Mesenchymal stem cell (in vitro differentiated cells and primary cell): ENCODE measurements around the gene CD79A.

Experiments
- DNase-seq: peaks from one replicate; pipeline ENCODE4 v3.0.0-alpha.2; 2013
- H2AFZ ChIP-seq: one replicate; pipeline ENCODE4 v1.6.1; 2013; ENCODE audit warnings: low read depth, mild to moderate bottlenecking, control low read depth, inconsistent platforms, low read length, moderate library complexity
- H2AK5ac ChIP-seq: 2 replicates; pipeline ENCODE4 v1.6.1; 2013; ENCODE audit warnings: low read length, moderate library complexity, mild to moderate bottlenecking, inconsistent platforms; ENCODE audit not compliant: severe bottlenecking
- H2BK120ac ChIP-seq: one replicate; pipeline ENCODE4 v1.6.1; 2013; ENCODE audit warnings: low read depth, mild to moderate bottlenecking, inconsistent platforms, low read length, moderate library complexity
- H2BK12ac ChIP-seq, 2 experiments: one replicate each; pipeline ENCODE4 v1.6.1; 2013; ENCODE audit warnings: inconsistent platforms in 2 of 2, low read length in 2 of 2, mild to moderate bottlenecking in 2 of 2, moderate library complexity in 2 of 2, control low read depth in 1 of 2
- H2BK15ac ChIP-seq: one replicate; pipeline ENCODE4 v1.6.1; 2013; ENCODE audit warnings: mild to moderate bottlenecking, low read depth, inconsistent platforms; ENCODE audit not compliant: poor library complexity, severe bottlenecking
- H2BK5ac ChIP-seq: 2 replicates; pipeline ENCODE4 v1.6.1; 2013; ENCODE audit warnings: low read depth, mild to moderate bottlenecking, low read length, control low read depth, inconsistent platforms; ENCODE audit not compliant: poor library complexity, severe bottlenecking
- H3K14ac ChIP-seq, 2 experiments: one replicate each; pipeline ENCODE4 v1.6.1; 2013; ENCODE audit warnings: inconsistent platforms in 2 of 2, low read length in 2 of 2, control low read depth in 1 of 2, mild to moderate bottlenecking in 1 of 2, moderate library complexity in 1 of 2
- H3K18ac ChIP-seq, 2 experiments: one replicate each; pipeline ENCODE4 v1.6.1; 2013; ENCODE audit warnings: inconsistent platforms in 2 of 2, low read length in 2 of 2, control low read depth in 1 of 2, low read depth in 1 of 2, mild to moderate bottlenecking in 1 of 2
- H3K23ac ChIP-seq, 2 experiments: one replicate each; pipeline ENCODE4 v1.6.1; 2013; ENCODE audit warnings: inconsistent platforms in 2 of 2, low read length in 2 of 2, mild to moderate bottlenecking in 2 of 2, moderate library complexity in 2 of 2, control low read depth in 1 of 2
- H3K27ac ChIP-seq: 2 replicates; pipeline ENCODE4 v1.5.1; 2013; ENCODE audit warnings: mild to moderate bottlenecking, moderate library complexity, low read length, control low read depth, inconsistent platforms; ENCODE audit not compliant: poor library complexity, severe bottlenecking
- H3K27me3 ChIP-seq, 2 experiments: 2 replicates each; pipeline versions ENCODE4 v1.6.1 to v1.7.0; 2013; ENCODE audit warnings: low read length in 2 of 2, mild to moderate bottlenecking in 2 of 2, moderate library complexity in 2 of 2, control low read depth in 1 of 2, inconsistent platforms in 1 of 2; ENCODE audit not compliant: control insufficient read depth in 1 of 2, insufficient read depth in 1 of 2
- H3K36me3 ChIP-seq, 2 experiments: 2 replicates each; pipeline versions ENCODE4 v1.6.1 to v1.7.0; 2013; ENCODE audit warnings: low read length in 2 of 2, control low read depth in 1 of 2, inconsistent platforms in 1 of 2, low read depth in 1 of 2, mild to moderate bottlenecking in 1 of 2; ENCODE audit not compliant: insufficient read depth in 2 of 2, control insufficient read depth in 1 of 2
- H3K4ac ChIP-seq, 2 experiments: one replicate each; pipeline ENCODE4 v1.6.1; 2013; ENCODE audit warnings: inconsistent platforms in 2 of 2, low read length in 2 of 2, mild to moderate bottlenecking in 2 of 2, moderate library complexity in 2 of 2, control low read depth in 1 of 2, low read depth in 1 of 2
- H3K4me1 ChIP-seq: 2 replicates; pipeline ENCODE4 v1.6.1; 2013; ENCODE audit warnings: low read depth, low read length, control low read depth; ENCODE audit not compliant: control insufficient read depth, insufficient read depth
- H3K4me2 ChIP-seq: 2 replicates; pipeline ENCODE4 v1.6.1; 2013; ENCODE audit warnings: low read length, mild to moderate bottlenecking, inconsistent platforms; ENCODE audit not compliant: poor library complexity, severe bottlenecking
- H3K4me3 ChIP-seq, 2 experiments: 2 replicates each; pipeline versions ENCODE4 v1.5.1 to v1.7.0; 2013; ENCODE audit warnings: low read length in 2 of 2, mild to moderate bottlenecking in 2 of 2, control low read depth in 1 of 2, low read depth in 1 of 2; ENCODE audit not compliant: insufficient read depth in 1 of 2
- H3K79me1 ChIP-seq: replicated peaks from 2 replicates; pipeline ENCODE4 v1.6.1; 2013; ENCODE audit warnings: mild to moderate bottlenecking, control low read depth, low read length, inconsistent platforms; ENCODE audit not compliant: poor library complexity, severe bottlenecking
- H3K9ac ChIP-seq: 2 replicates; pipeline ENCODE4 v1.7.0; 2013; ENCODE audit warnings: mild to moderate bottlenecking, low read length, moderate library complexity
- H3K9me3 ChIP-seq: 2 replicates; pipeline ENCODE4 v1.7.0; 2013; ENCODE audit warnings: mild to moderate bottlenecking, low read length; ENCODE audit not compliant: control insufficient read depth
- H4K8ac ChIP-seq: one replicate; pipeline ENCODE4 v1.6.1; 2013; ENCODE audit warnings: inconsistent platforms, mild to moderate bottlenecking, low read length, moderate library complexity
- H4K91ac ChIP-seq: one replicate; pipeline ENCODE4 v1.6.1; 2013; ENCODE audit warnings: mild to moderate bottlenecking, low read length, inconsistent platforms
- WGBS: methylation state at CpG from one replicate; pipeline ENCODE4 v1.1.7; 2013; ENCODE audit warnings: mixed read lengths; 5-methylcytosine and 5-hydroxymethylcytosine counted together

CD79A gene

DNA sequence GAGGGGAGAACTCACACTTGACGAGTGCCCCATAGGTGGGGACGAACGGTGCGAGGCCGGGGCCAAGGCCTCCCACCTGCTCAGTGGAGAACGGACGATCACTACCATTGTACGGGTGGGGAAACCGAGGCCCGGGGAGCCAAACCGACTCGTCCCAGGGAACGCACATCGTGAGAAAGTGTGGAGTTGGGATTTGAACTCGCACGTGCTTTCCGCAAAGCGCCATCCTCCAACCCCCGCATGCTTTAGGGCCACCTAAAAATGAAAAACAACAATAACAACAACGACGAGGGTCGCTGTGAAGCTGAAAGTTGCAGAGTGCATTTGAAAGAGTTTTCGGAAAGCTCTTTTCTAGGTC lies 6.4 kb downstream of the CD79A start:
- H4K8ac ChIP-seq = peak overlapping the region; percentile 93

GRCh38 chr19:41883821-41884733 lies 7.0 kb downstream of the CD79A start:
- H3K23ac ChIP-seq = no peak overlapping the region
- peak; percentile 96 for DNase-seq
- H3K4me3 ChIP-seq = peak overlapping the region; percentile 80 to 99
- H3K9ac ChIP-seq = peak overlapping the region; percentile 97
- H4K91ac ChIP-seq = peak overlapping the region; percentile 83
- H3K27ac ChIP-seq = no peak overlapping the region
- H2AK5ac ChIP-seq = no peak overlapping the region
- H3K4ac ChIP-seq = peak overlapping the region; percentile 20 to 89
- no peak overlapping the region for H2BK120ac ChIP-seq
- H3K27me3 ChIP-seq = peaks cover 0 to 7% of the 10 kb centered on the region in 2 experiments
- no peaks in the 10 kb centered on the region for H3K9me3 ChIP-seq
- H2BK5ac ChIP-seq = no peak overlapping the region
- peak overlapping the region in 1 of 2 experiments; percentile 78 for H3K14ac ChIP-seq
- 1% methylated on average over 62 of the region's 66 CpGs for WGBS
- peak overlapping the region; percentile 58 to 74 for H3K18ac ChIP-seq
- H2BK12ac ChIP-seq = no peak overlapping the region
- H4K8ac ChIP-seq = peak overlapping the region; percentile 84
- H3K36me3 ChIP-seq = peaks cover 9 to 12% of the 10 kb centered on the region in 2 experiments
- H2BK15ac ChIP-seq = no peak overlapping the region
- peaks cover 26% of the 10 kb centered on the region for H3K4me1 ChIP-seq
- H2AFZ ChIP-seq = peak overlapping the region; percentile 65
- peak overlapping the region; percentile 92 for H3K4me2 ChIP-seq
- peaks cover 25% of the 10 kb centered on the region for H3K79me1 ChIP-seq

More for the DNA sequence above, 6.4 kb downstream of the CD79A start:
- Histone ChIP-seq H3K27ac (no peak overlapping the region), H3K36me3 (peaks cover 5 to 6% of the 10 kb centered on the region in 2 experiments), H3K23ac (no peak overlapping the region), H3K18ac (peak overlapping the region; percentile 89 to 90), H3K9ac (peak overlapping the region; percentile 97), H2AFZ (peak overlapping the region; percentile 49), H3K4me2 (peak overlapping the region; percentile 72), H3K79me1 (peaks cover 19% of the 10 kb centered on the region), H2BK15ac (peak overlapping the region; percentile 92), H4K91ac (peak overlapping the region; percentile 94), H2BK120ac (peak overlapping the region; percentile 85), H3K4me1 (peaks cover 24% of the 10 kb centered on the region), H3K4me3 (peak overlapping the region; percentile 87 to 99), H2BK12ac (peak overlapping the region in 1 of 2 experiments; percentile 21), H3K14ac (peak overlapping the region; percentile 6 to 78), H3K27me3 (peaks cover 2 to 13% of the 10 kb centered on the region in 2 experiments), H2BK5ac (no peak overlapping the region), H3K9me3 (no peaks in the 10 kb centered on the region), H2AK5ac (peak overlapping the region; percentile 43), H3K4ac (peak overlapping the region; percentile 89 to 91)
- WGBS = 5% methylated on average over 13 of the region's 23 CpGs
- DNase-seq = no peak

DNA sequence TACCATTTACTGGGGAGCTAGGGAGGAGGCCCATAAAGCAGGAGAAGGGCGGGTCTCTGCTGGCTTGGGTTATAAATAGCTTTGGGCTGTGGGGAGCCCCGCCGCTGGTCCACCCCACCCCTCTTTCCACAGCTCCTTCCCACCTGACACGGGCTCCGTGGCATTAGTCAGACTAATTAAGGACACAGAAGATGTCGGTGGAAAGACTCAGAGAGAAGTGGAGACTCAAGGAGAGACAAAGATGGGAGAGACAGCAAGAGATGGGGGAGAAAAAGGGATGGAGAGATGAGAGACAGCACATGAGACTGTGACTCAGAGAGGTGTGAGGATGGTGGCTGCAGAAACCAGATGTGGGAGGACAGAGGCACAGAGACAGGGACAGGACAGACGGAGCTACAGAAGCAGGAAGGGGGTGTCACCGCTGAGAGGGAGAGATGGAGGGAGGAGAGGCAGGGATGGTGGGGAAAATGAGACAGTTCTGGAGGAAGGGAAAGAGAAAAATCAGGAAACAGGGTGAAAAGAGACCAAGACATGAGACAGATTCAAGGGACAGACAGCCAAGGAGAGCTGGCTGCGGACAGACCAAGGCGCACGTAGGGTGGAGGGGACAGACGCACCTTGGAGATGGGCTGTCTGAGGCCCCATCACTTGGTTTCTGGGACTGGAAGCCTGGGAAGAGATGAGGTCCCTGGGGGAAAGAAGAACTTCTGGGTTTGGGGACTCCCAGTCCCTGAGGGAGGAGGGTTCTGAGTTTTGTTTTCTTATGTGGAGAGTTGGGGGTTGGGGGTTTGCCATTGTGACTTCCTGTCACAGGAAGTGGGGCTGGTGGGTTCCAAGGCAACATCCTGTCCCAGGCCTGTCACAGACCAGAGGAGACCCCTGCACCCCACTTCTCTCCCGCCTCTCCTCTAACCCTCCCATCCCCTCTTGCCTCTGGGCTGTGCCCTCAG lies 10.0 kb downstream of the CD79A start:
- Histone ChIP-seq H3K14ac (no peak overlapping the region), H3K4ac (no peak overlapping the region), H3K9me3 (no peaks in the 10 kb centered on the region), H2BK5ac (no peak overlapping the region), H3K36me3 (peaks cover 26 to 30% of the 10 kb centered on the region in 2 experiments), H2AFZ (no peak overlapping the region), H4K91ac (no peak overlapping the region), H3K9ac (peak overlapping the region; percentile 37), H3K27ac (peak overlapping the region; percentile 32), H2BK12ac (no peak overlapping the region), H3K4me3 (no peak overlapping the region), H4K8ac (no peak overlapping the region), H3K23ac (no peak overlapping the region), H3K4me1 (peaks cover 26% of the 10 kb centered on the region), H2AK5ac (peak overlapping the region; percentile 59), H3K79me1 (peaks cover 41% of the 10 kb centered on the region), H3K27me3 (no peaks in the 10 kb centered on the region), H2BK120ac (no peak overlapping the region), H2BK15ac (no peak overlapping the region), H3K18ac (no peak overlapping the region), H3K4me2 (peak overlapping the region; percentile 34)
- 75% methylated on average over 11 of the region's 13 CpGs for WGBS
- no peak for DNase-seq
